Limb (tissue), 2 donors: ENCODE results near the gene SBF1.
"Not testable (repeated sequence)": the region's sequence is repeated elsewhere in the genome, so short reads cannot be mapped to it uniquely, and the experiment has no call there.

Source experiments
- DNase-seq, 2 donors: peaks; one replicate each; pipeline ENCODE4 v3.0.0-alpha.2; 2016; ENCODE audit errors: extremely low spot score in 2 of 2

Gene SBF1

GRCh38 chr22:50400406-50400805, 74.4 kb downstream of the SBF1 start:
- no peak for DNase-seq

- DNase-seq: no peak
These were observed 75.0 kb downstream of the SBF1 start for GRCh38 chr22:50399751-50400331.

- DNase-seq: no peak
These were observed 75.8 kb downstream of the SBF1 start for GRCh38 chr22:50398831-50399648.

- DNase-seq: not testable (repeated sequence)
These were observed 77.3 kb downstream of the SBF1 start for GRCh38 chr22:50397371-50398060.

GRCh38 chr22:50396751-50397370, 78.0 kb downstream of the SBF1 start:
- DNase-seq: no peak
